Fibroblast of lung (primary cell): ENCODE data around the gene DET1. TPM values are rescaled to one million over a fixed set of nuclear protein-coding genes. Genes with fewer than 3 reads are reported as not detected.

ENCODE experiments used
- DNase-seq, 2 donors: peaks; one replicate each; pipeline versions ENCODE4 v3.0.0 to v3.0.0-alpha.2; 2010; ENCODE audit warnings: low read depth in 2 of 2
- H2AFZ ChIP-seq: 2 replicates; pipeline ENCODE4 v1.5.1; 2012; ENCODE audit warnings: low read length, control low read depth, inconsistent platforms
- H3K27ac ChIP-seq: 2 replicates; pipeline ENCODE4 v1.5.1; 2011; ENCODE audit warnings: low read length, control low read depth; ENCODE audit not compliant: insufficient read depth
- H3K27me3 ChIP-seq: 2 replicates; pipeline ENCODE4 v1.5.1; 2011; ENCODE audit warnings: mild to moderate bottlenecking, low read length; ENCODE audit not compliant: control insufficient read depth, insufficient read depth
- H3K36me3 ChIP-seq: 2 replicates; pipeline ENCODE4 v1.5.1; 2011; ENCODE audit warnings: low read length; ENCODE audit not compliant: control insufficient read depth, insufficient read depth
- H3K4me1 ChIP-seq: 2 replicates; pipeline ENCODE4 v1.5.1; 2011; ENCODE audit warnings: low read length; ENCODE audit not compliant: control insufficient read depth, insufficient read depth; ENCODE audit errors: extremely low read depth
- H3K4me2 ChIP-seq: 2 replicates; pipeline ENCODE4 v1.5.1; 2011; ENCODE audit warnings: low read length, control low read depth; ENCODE audit not compliant: insufficient read depth; ENCODE audit errors: extremely low read depth
- H3K4me3 ChIP-seq, 4 experiments: fragments of 200-600 bp in 1 of 4; sonication (generic) in 1 of 4; replicated peaks in 1 of 4; 2 replicates each; pipeline ENCODE4 v1.5.1; 2011 to 2016; ENCODE audit warnings: low read length in 4 of 4, low read depth in 3 of 4, mild to moderate bottlenecking in 3 of 4, control low read depth in 2 of 4, inconsistent platforms in 1 of 4, mixed read lengths in 1 of 4; ENCODE audit not compliant: insufficient read depth in 1 of 4; ENCODE audit errors: control extremely low read depth in 1 of 4
- H3K79me2 ChIP-seq: 2 replicates; pipeline ENCODE4 v1.5.1; 2012; ENCODE audit warnings: mild to moderate bottlenecking, low read length, inconsistent platforms; ENCODE audit not compliant: control insufficient read depth, insufficient read depth
- H3K9ac ChIP-seq: 2 replicates; pipeline ENCODE4 v1.5.1; 2011; ENCODE audit warnings: mild to moderate bottlenecking, low read length, control low read depth; ENCODE audit not compliant: insufficient read depth
- H3K9me3 ChIP-seq: 2 replicates; pipeline ENCODE4 v1.5.1; 2012; ENCODE audit warnings: low read depth, low read length; ENCODE audit not compliant: control insufficient read depth, insufficient read depth
- H4K20me1 ChIP-seq: 2 replicates; pipeline ENCODE4 v1.5.1; 2011; ENCODE audit warnings: low read length; ENCODE audit not compliant: control insufficient read depth, insufficient read depth; ENCODE audit errors: extremely low read depth
- EZH2 ChIP-seq: IDR thresholded peaks from 2 replicates; pipeline ENCODE4 v1.5.1; 2012; ENCODE audit warnings: low read length, control low read depth, mild to moderate bottlenecking; ENCODE audit errors: missing control alignments
- polyA plus RNA-seq, 2 donors: library from polyadenylated mRNA; depleted of rRNA in 1 of 2; stranded (reverse) in 1 of 2; unstranded in 1 of 2; fragments of >200 nt; gene quantifications; 2 replicates each; pipeline ENCODE4 v1.2.1, GENCODE V29; 2011 to 2012; ENCODE audit warnings: missing spikeins in 1 of 2
- total RNA-seq: library from RNA; depleted of rRNA; stranded (reverse); fragments of >200 nt; gene quantifications from 2 replicates; pipeline ENCODE4 v1.2.1, GENCODE V29; 2014
- TF ChIP-seq, protein P1 (sequence below), 2 donors: IDR thresholded peaks in 1 of 2; conservative IDR thresholded peaks in 1 of 2; 1 replicate in 1 of 2; 2 replicates in 1 of 2; pipeline ENCODE4 v1.5.1; 2011 to 2012; ENCODE audit warnings: low read length in 2 of 2, control low read depth in 1 of 2, inconsistent platforms in 1 of 2, low read depth in 1 of 2, mild to moderate bottlenecking in 1 of 2

DET1 gene
- total and polyA plus RNA-seq, 2 donors (not counting 1 experiment from before 2014, with no cell fraction given) = 6.4 to 8.9 TPM

DNA sequence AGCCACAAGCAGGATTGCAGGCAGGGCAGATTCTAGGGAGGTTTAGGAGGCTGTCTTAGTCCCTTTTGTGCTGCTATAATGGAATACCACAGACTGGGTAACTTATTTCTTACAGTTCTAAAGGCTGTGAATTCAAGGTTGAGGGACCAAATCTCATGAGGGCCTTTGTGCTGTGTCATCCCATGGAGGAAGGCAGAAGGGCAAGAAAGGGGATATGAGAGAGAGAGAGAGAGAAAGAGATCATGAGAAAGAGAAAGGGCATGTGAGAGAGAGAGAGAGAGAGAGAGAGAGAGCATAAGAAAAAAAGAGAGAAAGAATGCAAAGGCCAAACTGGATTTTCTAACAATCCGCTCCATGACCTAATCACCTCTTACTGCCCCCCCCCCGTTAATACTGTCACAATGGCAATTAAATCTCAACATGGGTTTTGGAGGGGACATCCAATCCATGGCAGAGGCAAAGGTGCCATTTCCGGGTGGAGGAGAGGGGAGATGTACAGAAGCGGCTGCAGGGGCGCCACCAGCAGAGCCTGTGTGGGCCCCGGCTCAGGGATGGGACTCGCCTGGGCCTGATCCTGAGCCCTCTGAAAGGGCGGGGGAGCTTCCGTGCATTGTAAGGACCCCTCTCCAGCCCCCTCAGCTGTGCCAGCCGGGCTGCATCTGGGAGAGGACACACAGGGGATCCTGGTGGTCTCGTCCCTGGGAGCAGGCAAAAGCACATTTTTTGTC, 58.5 kb downstream of the DET1 start:
- Histone ChIP-seq H4K20me1 (no peaks in the 10 kb centered on the region), H3K9me3 (no peaks in the 10 kb centered on the region), H3K79me2 (no peaks in the 10 kb centered on the region), H3K27ac (no peak overlapping the region), H3K4me1 (no peaks in the 10 kb centered on the region), H3K4me2 (no peak overlapping the region), H3K27me3 (no peaks in the 10 kb centered on the region), H2AFZ (no peak overlapping the region), H3K9ac (no peak overlapping the region), H3K36me3 (no peaks in the 10 kb centered on the region), H3K4me3 (no peak overlapping the region)
- no peak for TF ChIP-seq EZH2
- TF ChIP-seq, protein P1, sequence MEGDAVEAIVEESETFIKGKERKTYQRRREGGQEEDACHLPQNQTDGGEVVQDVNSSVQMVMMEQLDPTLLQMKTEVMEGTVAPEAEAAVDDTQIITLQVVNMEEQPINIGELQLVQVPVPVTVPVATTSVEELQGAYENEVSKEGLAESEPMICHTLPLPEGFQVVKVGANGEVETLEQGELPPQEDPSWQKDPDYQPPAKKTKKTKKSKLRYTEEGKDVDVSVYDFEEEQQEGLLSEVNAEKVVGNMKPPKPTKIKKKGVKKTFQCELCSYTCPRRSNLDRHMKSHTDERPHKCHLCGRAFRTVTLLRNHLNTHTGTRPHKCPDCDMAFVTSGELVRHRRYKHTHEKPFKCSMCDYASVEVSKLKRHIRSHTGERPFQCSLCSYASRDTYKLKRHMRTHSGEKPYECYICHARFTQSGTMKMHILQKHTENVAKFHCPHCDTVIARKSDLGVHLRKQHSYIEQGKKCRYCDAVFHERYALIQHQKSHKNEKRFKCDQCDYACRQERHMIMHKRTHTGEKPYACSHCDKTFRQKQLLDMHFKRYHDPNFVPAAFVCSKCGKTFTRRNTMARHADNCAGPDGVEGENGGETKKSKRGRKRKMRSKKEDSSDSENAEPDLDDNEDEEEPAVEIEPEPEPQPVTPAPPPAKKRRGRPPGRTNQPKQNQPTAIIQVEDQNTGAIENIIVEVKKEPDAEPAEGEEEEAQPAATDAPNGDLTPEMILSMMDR (conservative IDR thresholded peaks at IDR 0.05 in 1 of 2, IDR thresholded peaks at IDR 0.05 in 1 of 2; ENCODE audit: low read depth in 1 of 2, low read length in 2 of 2) = no peak
- DNase-seq = no peak

DNA sequence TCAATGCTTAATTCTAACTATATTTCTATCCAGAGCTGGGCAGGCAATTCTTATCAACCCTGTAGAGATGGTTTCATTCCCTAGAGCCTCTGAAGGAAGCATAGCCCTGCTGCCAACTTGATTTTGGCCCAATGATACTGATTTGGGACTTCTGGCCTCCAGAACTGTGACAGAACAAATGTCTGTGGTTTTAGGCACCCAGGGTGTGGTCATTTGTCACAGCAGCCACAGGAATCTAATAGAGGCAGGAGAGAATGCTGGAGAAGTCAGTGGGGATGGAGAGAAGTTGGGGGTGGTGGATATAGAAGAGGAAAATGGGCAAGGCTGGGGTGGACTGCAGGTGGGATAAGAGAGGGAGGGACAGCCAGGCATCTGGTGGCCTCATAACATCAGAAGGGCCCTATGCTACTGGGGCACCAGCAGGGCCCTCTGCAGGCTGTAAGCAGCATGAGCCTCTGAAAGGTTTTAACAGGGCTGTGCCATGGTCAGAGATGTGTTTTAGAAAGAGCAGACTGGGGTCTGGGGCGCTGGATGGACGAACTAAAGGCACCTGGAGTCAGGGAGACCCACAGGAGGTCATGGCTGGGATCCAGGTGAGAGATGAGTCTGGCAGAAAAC, 59.2 kb downstream of the DET1 start:
- DNase-seq = peak in 1 of 2 donors; percentile 21
- Histone ChIP-seq H3K4me2 (no peak overlapping the region), H3K36me3 (no peaks in the 10 kb centered on the region), H3K9ac (no peak overlapping the region), H2AFZ (no peak overlapping the region), H4K20me1 (no peaks in the 10 kb centered on the region), H3K27me3 (no peaks in the 10 kb centered on the region), H3K4me1 (no peaks in the 10 kb centered on the region), H3K27ac (no peak overlapping the region), H3K9me3 (no peaks in the 10 kb centered on the region), H3K79me2 (no peaks in the 10 kb centered on the region), H3K4me3 (no peak overlapping the region)
- TF ChIP-seq, protein P1 (conservative IDR thresholded peaks at IDR 0.05 in 1 of 2, IDR thresholded peaks at IDR 0.05 in 1 of 2; ENCODE audit: low read depth in 1 of 2, low read length in 2 of 2) = no peak
- TF ChIP-seq EZH2 = no peak

- TF ChIP-seq, protein P1 (conservative IDR thresholded peaks at IDR 0.05 in 1 of 2, IDR thresholded peaks at IDR 0.05 in 1 of 2; ENCODE audit: low read depth in 1 of 2, low read length in 2 of 2) = no peak
- TF ChIP-seq EZH2 = no peak
- Histone ChIP-seq H3K27me3 (no peaks in the 10 kb centered on the region), H3K4me3 (no peak overlapping the region), H3K79me2 (no peaks in the 10 kb centered on the region), H4K20me1 (no peaks in the 10 kb centered on the region), H3K4me1 (no peaks in the 10 kb centered on the region), H3K36me3 (no peaks in the 10 kb centered on the region), H2AFZ (no peak overlapping the region), H3K9ac (no peak overlapping the region), H3K9me3 (no peaks in the 10 kb centered on the region), H3K4me2 (no peak overlapping the region), H3K27ac (no peak overlapping the region)
- peak; percentile 15 to 45 for DNase-seq
Observed at GRCh38 chr15:88484682-88485331, 61.7 kb downstream of the DET1 start.
